OCI-M2 (cell line): Measurements from ENCODE around the gene PLXNA4.

Source experiments
- DNase-seq: peaks from one replicate; lab custom pipeline; 2025; ENCODE audit not compliant: unreplicated experiment; lab: John Stamatoyannopoulos, UW

The PLXNA4 gene

GRCh38 chr7:132133501-132133900, 442.8 kb downstream of the PLXNA4 start:
- DNase-seq = no peak

GRCh38 chr7:132131196-132131595, 445.1 kb downstream of the PLXNA4 start:
- no peak for DNase-seq

- DNase-seq = no peak
Measured at GRCh38 chr7:132130497-132130896, 445.8 kb downstream of the PLXNA4 start.

- no peak for DNase-seq
Measured at GRCh38 chr7:132125872-132126595, 450.2 kb downstream of the PLXNA4 start.

- no peak for DNase-seq
Measured at GRCh38 chr7:132125096-132125495, 451.2 kb downstream of the PLXNA4 start.

GRCh38 chr7:132124575-132124974, 451.7 kb downstream of the PLXNA4 start:
- no peak for DNase-seq

GRCh38 chr7:132123773-132124172, 452.5 kb downstream of the PLXNA4 start:
- no peak for DNase-seq

- DNase-seq = no peak
Measured at GRCh38 chr7:132122901-132123300, 453.4 kb downstream of the PLXNA4 start.

- no peak for DNase-seq
Measured at GRCh38 chr7:132121987-132122386, 454.3 kb downstream of the PLXNA4 start.

- DNase-seq = no peak
Measured at GRCh38 chr7:132118641-132119040, 457.6 kb downstream of the PLXNA4 start.

GRCh38 chr7:132117636-132118035, 458.6 kb downstream of the PLXNA4 start:
- DNase-seq = no peak

GRCh38 chr7:132117181-132117580, 459.1 kb downstream of the PLXNA4 start:
- no peak for DNase-seq

GRCh38 chr7:132116369-132116768, 459.9 kb downstream of the PLXNA4 start:
- DNase-seq = no peak

- no peak for DNase-seq
Measured at GRCh38 chr7:132115758-132116157, 460.5 kb downstream of the PLXNA4 start.

GRCh38 chr7:132115028-132115427, 461.2 kb downstream of the PLXNA4 start:
- no peak for DNase-seq

GRCh38 chr7:132114411-132114810, 461.9 kb downstream of the PLXNA4 start:
- DNase-seq = no peak

- DNase-seq = no peak
Measured at GRCh38 chr7:132113536-132114371, 462.5 kb downstream of the PLXNA4 start.

- DNase-seq = no peak
Measured at GRCh38 chr7:132112657-132113056, 463.6 kb downstream of the PLXNA4 start.

GRCh38 chr7:132112106-132112505, 464.2 kb downstream of the PLXNA4 start:
- no peak for DNase-seq

- DNase-seq = no peak
Measured at GRCh38 chr7:132110692-132111091, 465.6 kb downstream of the PLXNA4 start.

GRCh38 chr7:132109769-132110168, 466.5 kb downstream of the PLXNA4 start:
- DNase-seq = no peak

- no peak for DNase-seq
Measured at GRCh38 chr7:132108563-132108962, 467.7 kb downstream of the PLXNA4 start.
